Large intestine (tissue), 12 donors: ENCODE measurements around the gene EFNA3. TPM values are rescaled to one million over a fixed set of nuclear protein-coding genes. Genes with fewer than 3 reads are reported as not detected.

ENCODE experiments used
- DNase-seq, 2 donors: peaks; one replicate each; pipeline versions ENCODE4 v3.0.0 to v3.0.0-alpha.2; 2013
- H3K27ac ChIP-seq: one replicate; pipeline ENCODE4 v1.5.1; 2013; ENCODE audit warnings: low read length
- H3K27me3 ChIP-seq: 2 replicates; pipeline ENCODE4 v1.6.1; 2013; ENCODE audit warnings: low read length; ENCODE audit not compliant: control insufficient read depth, insufficient read depth
- H3K36me3 ChIP-seq: 2 replicates; pipeline ENCODE4 v1.6.1; 2013; ENCODE audit warnings: low read length; ENCODE audit not compliant: control insufficient read depth, insufficient read depth
- H3K4me1 ChIP-seq: one replicate; pipeline ENCODE4 v1.6.1; 2013; ENCODE audit warnings: low read length; ENCODE audit not compliant: control insufficient read depth, insufficient read depth
- H3K4me3 ChIP-seq: one replicate; pipeline ENCODE4 v1.5.1; 2013; ENCODE audit warnings: low read length
- H3K9me3 ChIP-seq: one replicate; pipeline ENCODE4 v1.6.1; 2013; ENCODE audit warnings: mild to moderate bottlenecking, low read depth, low read length, moderate library complexity; ENCODE audit not compliant: control insufficient read depth
- WGBS: methylation state at CpG from one replicate; pipeline ENCODE4 v1.1.5; 2013; ENCODE audit warnings: low lambda C conversion rate; ENCODE audit not compliant: insufficient coverage; 5-methylcytosine and 5-hydroxymethylcytosine counted together
- long read RNA-seq, 11 donors: transcript quantifications; one replicate each; lab custom pipeline, GENCODE V29; 2026
- polyA plus RNA-seq: library from polyadenylated mRNA; unstranded; fragments of 120-200 nt; gene quantifications from one replicate; pipeline ENCODE4 v1.2.1, GENCODE V29; 2013

Gene EFNA3
- 9.6 TPM for polyA plus RNA-seq
- long read RNA-seq, donor 1, result 0 reads
- long read RNA-seq, donor 2, transcript EFNA3-201 (5 exons, 1,782 nt), result major isoform, 6 of 14 reads
- long read RNA-seq, donor 2, partial matches to known transcripts, result 8 of 14 reads
- long read RNA-seq, donor 2, other reads (novel, unspliced or antisense), result 0 of 14 reads
- long read RNA-seq, donor 3, result 0 reads
- long read RNA-seq, donor 4, partial matches to known transcripts, result 0 of 1 reads
- long read RNA-seq, donor 4, other reads (novel, unspliced or antisense), result 0 of 1 reads
- long read RNA-seq, donor 5, partial matches to known transcripts, result 0 of 1 reads
- long read RNA-seq, donor 5, other reads (novel, unspliced or antisense), result 0 of 1 reads
- long read RNA-seq, donor 6, transcript EFNA3-201 (5 exons, 1,782 nt), result major isoform, 5 of 7 reads
- long read RNA-seq, donor 6, partial matches to known transcripts, result 0 of 7 reads
- long read RNA-seq, donor 6, other reads (novel, unspliced or antisense), result 0 of 7 reads
- long read RNA-seq, donor 7, partial matches to known transcripts, result 0 of 2 reads
- long read RNA-seq, donor 7, other reads (novel, unspliced or antisense), result 0 of 2 reads
- long read RNA-seq, donor 8, partial matches to known transcripts, result 7 of 10 reads
- long read RNA-seq, donor 8, other reads (novel, unspliced or antisense), result 0 of 10 reads
- long read RNA-seq, donor 9, partial matches to known transcripts, result 0 of 3 reads
- long read RNA-seq, donor 9, other reads (novel, unspliced or antisense), result 0 of 3 reads
- long read RNA-seq, donor 10, partial matches to known transcripts, result 0 of 3 reads
- long read RNA-seq, donor 10, other reads (novel, unspliced or antisense), result 0 of 3 reads
- long read RNA-seq, donor 11, partial matches to known transcripts, result 0 of 4 reads
- long read RNA-seq, donor 11, other reads (novel, unspliced or antisense), result 0 of 4 reads

GRCh38 chr1:155078469-155079209 lies at the start of gene EFNA3:
TSS of gene EFNA3 (plus strand) at chr1:155078837. CDS start at chr1:155078942, 105 bp downstream.
- peaks cover 54% of the 10 kb centered on the region for H3K4me1 ChIP-seq
- H3K4me3 ChIP-seq, result peak within 1 kb of the TSS; percentile 40
- no CpG with 5 or more reads among the region's 59 CpGs for WGBS

GRCh38 chr1:155029513-155030242 lies 49.0 kb upstream of the EFNA3 start:
- H3K27me3 ChIP-seq, result no peaks in the 10 kb centered on the region
- WGBS, result no CpG with 5 or more reads among the region's 16 CpGs
- H3K4me3 ChIP-seq, result no peak overlapping the region

More at GRCh38 chr1:155078469-155079209, at the start of gene EFNA3:
- Histone ChIP-seq H3K36me3 (no peaks in the 10 kb centered on the region), H3K27ac (no peak within 1 kb of the TSS), H3K9me3 (peaks cover 13% of the 10 kb centered on the region), H3K27me3 (peaks cover 48% of the 10 kb centered on the region)
- peak in 1 of 2 donors; percentile 79 for DNase-seq

GRCh38 chr1:155030243-155030795 lies 48.3 kb upstream of the EFNA3 start:
- Histone ChIP-seq H3K4me3 (no peak overlapping the region), H3K27me3 (no peaks in the 10 kb centered on the region), H3K27ac (no peak overlapping the region), H3K4me1 (no peaks in the 10 kb centered on the region), H3K36me3 (no peaks in the 10 kb centered on the region), H3K9me3 (no peaks in the 10 kb centered on the region)
- no CpG with 5 or more reads among the region's 15 CpGs for WGBS
- no peak for DNase-seq

More at GRCh38 chr1:155029513-155030242, 49.0 kb upstream of the EFNA3 start:
- no peak for DNase-seq
- no peaks in the 10 kb centered on the region for H3K4me1 ChIP-seq
- H3K36me3 ChIP-seq, result no peaks in the 10 kb centered on the region
- H3K9me3 ChIP-seq, result no peaks in the 10 kb centered on the region
- no peak overlapping the region for H3K27ac ChIP-seq

GRCh38 chr1:155030899-155031298 lies 47.7 kb upstream of the EFNA3 start:
- H3K27me3 ChIP-seq, result no peaks in the 10 kb centered on the region
- H3K27ac ChIP-seq, result no peak overlapping the region
- no peak for DNase-seq
- WGBS, result no CpG with 5 or more reads among the region's 11 CpGs
- H3K4me1 ChIP-seq, result no peaks in the 10 kb centered on the region
- no peaks in the 10 kb centered on the region for H3K9me3 ChIP-seq
- no peaks in the 10 kb centered on the region for H3K36me3 ChIP-seq
- H3K4me3 ChIP-seq, result no peak overlapping the region

- Histone ChIP-seq H3K4me3 (no peak overlapping the region), H3K9me3 (no peaks in the 10 kb centered on the region), H3K27ac (no peak overlapping the region), H3K4me1 (peaks cover 2% of the 10 kb centered on the region), H3K27me3 (no peaks in the 10 kb centered on the region), H3K36me3 (no peaks in the 10 kb centered on the region)
- no CpG with 5 or more reads among the region's 12 CpGs for WGBS
- DNase-seq, result no peak
These were observed 45.8 kb upstream of the EFNA3 start for GRCh38 chr1:155032886-155033285.

- WGBS, result no CpG with 5 or more reads among the region's 9 CpGs
- H3K4me3 ChIP-seq, result no peak within 1 kb of the TSS
- no peak for DNase-seq
These were observed 45.1 kb upstream of the EFNA3 start, which contains the start of the genes DCST1 and DCST2 for GRCh38 chr1:155033524-155033923. TSS of gene DCST1 (plus strand) at chr1:155033824. CDS start at chr1:155034037, 213 bp downstream. TSS of gene DCST2 (minus strand) at chr1:155033781. CDS start at chr1:155033701, 80 bp downstream.

GRCh38 chr1:155034318-155035208 lies 44.1 kb upstream of the EFNA3 start:
- 90% methylated on average over 2 of the region's 20 CpGs for WGBS
- no peak overlapping the region for H3K4me3 ChIP-seq
- H3K4me1 ChIP-seq, result peaks cover 8% of the 10 kb centered on the region
- no peaks in the 10 kb centered on the region for H3K27me3 ChIP-seq
- no peaks in the 10 kb centered on the region for H3K36me3 ChIP-seq
- H3K27ac ChIP-seq, result no peak overlapping the region
- H3K9me3 ChIP-seq, result no peaks in the 10 kb centered on the region
- DNase-seq, result no peak

More at GRCh38 chr1:155033524-155033923, 45.1 kb upstream of the EFNA3 start, which contains the start of the genes DCST1 and DCST2:
- Histone ChIP-seq H3K36me3 (no peaks in the 10 kb centered on the region), H3K27me3 (no peaks in the 10 kb centered on the region), H3K9me3 (no peaks in the 10 kb centered on the region), H3K27ac (no peak within 1 kb of the TSS), H3K4me1 (peaks cover 8% of the 10 kb centered on the region)

- no peaks in the 10 kb centered on the region for H3K9me3 ChIP-seq
- WGBS, result 100% methylated on average over 1 of the region's 2 CpGs
- H3K27me3 ChIP-seq, result no peaks in the 10 kb centered on the region
These were observed 42.7 kb upstream of the EFNA3 start for GRCh38 chr1:155035936-155036335.

More at GRCh38 chr1:155035936-155036335, 42.7 kb upstream of the EFNA3 start:
- DNase-seq, result no peak
- peaks cover 8% of the 10 kb centered on the region for H3K4me1 ChIP-seq
- H3K4me3 ChIP-seq, result no peak overlapping the region
- H3K27ac ChIP-seq, result no peak overlapping the region
- no peaks in the 10 kb centered on the region for H3K36me3 ChIP-seq
